Frontal cortex (tissue), 4 donors: ENCODE measurements around the gene ZNF235. TPM values are rescaled to one million over a fixed set of nuclear protein-coding genes. Genes with fewer than 3 reads are reported as not detected.
"Not testable (repeated sequence)": the region's sequence is repeated elsewhere in the genome, so short reads cannot be mapped to it uniquely, and the experiment has no call there.

Experiments
- DNase-seq, 2 donors: peaks; one replicate each; pipeline ENCODE4 v3.0.0; 2012; ENCODE audit warnings: low spot score in 2 of 2
- FAIRE-seq: peaks from 2 replicates; lab custom pipeline; 2012; peaks lifted over from hg19 to GRCh38; lab: Jason Lieb, UNC
- total RNA-seq: library from RNA; depleted of rRNA; stranded (reverse); fragments of >200 nt; gene quantifications from one replicate; pipeline ENCODE4 v1.2.3, GENCODE V29; 2014
- donor health status: control.
- donor health status: control.
- donor health status: control.

ZNF235 gene
- total RNA-seq: 16.3 TPM

- FAIRE-seq (peak; percentile 72), DNase-seq (peak; percentile 81 to 91)
Observed at GRCh38 chr19:44304659-44305193, at the start of gene ZNF235. TSS of gene ZNF235 (minus strand) at chr19:44305025. CDS start at chr19:44303404, 1,621 bp downstream.

DNA sequence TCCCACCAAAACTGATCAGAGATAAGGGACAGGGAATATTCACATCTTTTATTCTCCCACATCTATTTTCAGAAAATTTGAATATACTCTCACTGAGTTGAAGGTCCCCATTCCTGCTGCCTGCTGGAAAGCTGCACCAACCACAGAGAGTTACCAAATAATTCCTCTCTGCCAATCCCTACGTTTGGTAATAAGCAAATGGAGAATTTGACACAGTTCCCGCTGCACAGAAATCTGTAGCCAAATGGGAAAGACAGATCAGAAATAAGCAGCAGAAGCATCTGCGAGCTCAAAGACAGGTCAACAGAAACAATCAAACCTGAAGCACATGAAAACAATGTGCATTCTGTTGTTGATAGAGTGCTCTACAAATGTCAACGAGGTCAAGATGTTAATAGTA, 41.7 kb upstream of the ZNF235 start:
- DNase-seq: no peak

DNA sequence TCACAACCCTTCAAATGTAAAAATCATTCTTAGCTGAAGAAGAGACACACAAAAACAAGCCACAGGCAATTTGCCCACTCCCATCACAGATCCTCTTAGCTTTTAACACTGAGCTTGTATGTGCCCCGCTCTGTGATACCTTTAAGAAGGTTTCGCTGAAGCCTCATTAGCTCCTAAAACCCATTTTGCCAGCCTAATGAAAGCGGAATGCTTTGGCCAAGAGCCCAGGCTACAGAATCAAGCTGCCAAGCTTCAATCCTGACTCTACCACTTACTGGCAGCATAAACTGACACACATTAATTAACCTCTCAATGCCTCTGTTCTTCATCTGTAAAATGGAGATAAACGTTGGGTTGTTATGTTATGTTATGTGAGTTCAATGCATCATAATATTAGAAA, 41.1 kb upstream of the ZNF235 start:
- FAIRE-seq: no peak
- DNase-seq: peak in 1 of 2 donors; percentile 3

More for the DNA sequence above, 41.7 kb upstream of the ZNF235 start:
- FAIRE-seq: no peak

DNA sequence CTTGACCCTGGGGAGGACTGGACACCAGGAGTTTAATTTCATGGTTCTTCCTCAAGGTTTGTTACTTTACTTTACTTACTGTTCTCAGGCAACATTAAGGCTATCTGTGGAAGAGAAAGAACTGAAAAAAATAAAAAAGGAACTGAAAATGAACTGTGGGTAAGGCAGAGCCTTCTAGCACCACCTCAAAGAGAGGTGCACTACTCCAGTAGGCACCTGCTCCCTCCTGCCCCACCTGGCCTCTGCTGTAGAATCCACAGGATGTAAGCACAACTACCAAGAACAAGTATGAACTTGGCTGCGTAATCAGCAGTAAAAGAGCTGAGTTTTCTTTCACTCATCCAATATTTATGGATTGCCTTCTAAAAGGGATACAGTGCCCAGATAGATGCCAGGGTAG, 39.4 kb upstream of the ZNF235 start:
- no peak for FAIRE-seq
- no peak for DNase-seq

GRCh38 chr19:44341794-44342193, 37.0 kb upstream of the ZNF235 start:
- FAIRE-seq (no peak), DNase-seq (no peak)

DNA sequence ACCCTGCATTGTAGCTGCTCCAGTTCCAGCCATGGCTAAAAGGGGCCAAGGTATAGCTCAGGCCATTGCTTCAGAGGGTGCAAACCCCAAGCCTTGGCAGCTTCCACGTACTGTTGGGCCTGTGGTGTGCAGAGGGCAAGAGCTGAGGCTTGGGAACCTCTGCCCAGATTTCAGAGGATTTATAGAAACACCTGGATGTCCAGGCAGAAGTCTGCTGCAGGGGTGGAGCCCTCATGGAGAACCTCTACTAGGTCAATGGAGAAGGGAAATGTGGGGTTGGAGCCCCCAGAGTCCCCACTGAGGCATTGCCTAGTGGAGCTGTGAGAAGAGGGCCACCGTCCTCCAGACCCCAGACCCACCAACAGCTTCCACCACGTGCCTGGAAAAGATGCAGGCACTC, 29.8 kb upstream of the ZNF235 start:
- DNase-seq, FAIRE-seq: not testable (repeated sequence)

- no peak for DNase-seq
- FAIRE-seq: no peak
Observed at GRCh38 chr19:44332145-44332544, 27.3 kb upstream of the ZNF235 start.

GRCh38 chr19:44315883-44316282, 11.1 kb upstream of the ZNF235 start:
- DNase-seq (no peak), FAIRE-seq (no peak)

DNA sequence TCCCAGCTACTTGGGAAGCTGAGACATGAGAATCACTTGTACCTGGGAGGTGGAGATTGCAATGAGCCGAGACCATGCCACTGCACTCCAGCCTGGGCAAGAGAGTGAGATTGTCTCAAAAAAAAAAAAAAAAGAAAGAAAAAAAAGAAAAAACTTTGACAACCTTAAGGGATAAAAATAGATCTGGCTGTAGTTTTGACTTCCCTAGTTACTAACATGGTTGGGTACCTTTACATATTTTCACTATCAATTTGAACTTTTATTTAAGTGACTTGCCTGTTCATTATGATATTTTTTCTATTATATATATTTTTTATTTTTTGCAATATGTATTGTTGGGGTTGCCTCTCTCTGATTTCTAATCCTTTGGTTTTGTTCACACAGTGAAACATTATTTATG, 8.4 kb upstream of the ZNF235 start:
- FAIRE-seq: no peak
- no peak for DNase-seq

DNA sequence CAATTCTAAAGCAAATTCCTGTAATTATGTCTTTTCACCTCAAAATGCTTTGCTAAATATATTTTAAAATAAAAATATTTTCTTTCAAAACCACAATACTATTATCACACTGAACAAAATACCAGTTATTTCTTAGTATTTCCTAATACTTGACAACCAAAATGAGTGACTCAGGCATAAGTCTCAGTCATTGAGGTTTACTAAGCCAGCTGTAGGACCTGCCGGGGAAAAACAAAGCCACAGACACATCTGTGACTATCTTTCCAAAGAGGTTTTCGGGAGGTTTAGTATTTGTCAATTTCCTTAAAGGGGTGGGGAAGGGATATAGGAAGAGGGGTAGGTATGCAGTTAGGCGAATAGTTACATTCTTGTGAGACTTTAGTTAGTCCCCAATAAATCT, 3.2 kb upstream of the ZNF235 start:
- no peak for FAIRE-seq

DNA sequence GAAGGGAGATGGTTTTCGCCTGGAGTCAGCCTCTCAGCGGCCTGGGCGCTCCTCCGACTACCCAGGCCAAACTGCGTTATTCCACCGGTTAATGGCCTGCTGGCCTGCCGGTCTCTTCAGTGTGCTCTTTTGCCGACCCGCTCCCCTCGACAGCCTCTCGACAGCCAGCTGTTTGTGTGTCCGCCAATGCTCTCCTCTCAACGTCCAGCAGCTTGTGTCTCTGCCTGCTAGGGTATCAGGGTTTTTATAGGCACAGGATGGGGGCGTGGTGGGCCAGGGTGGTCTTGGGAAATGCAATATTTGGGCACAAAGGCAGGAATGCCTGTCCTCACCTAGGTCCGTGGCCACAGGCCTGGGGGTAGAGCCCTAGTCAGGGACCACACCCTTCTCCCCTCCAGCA, 1.5 kb upstream of the ZNF235 start:
- FAIRE-seq: no peak
- no peak for DNase-seq

More for the DNA sequence above, 3.2 kb upstream of the ZNF235 start:
- DNase-seq: no peak

- no peak for FAIRE-seq
- no peak for DNase-seq
Observed at GRCh38 chr19:44305457-44305856, 632 bp upstream of the ZNF235 start.

DNA sequence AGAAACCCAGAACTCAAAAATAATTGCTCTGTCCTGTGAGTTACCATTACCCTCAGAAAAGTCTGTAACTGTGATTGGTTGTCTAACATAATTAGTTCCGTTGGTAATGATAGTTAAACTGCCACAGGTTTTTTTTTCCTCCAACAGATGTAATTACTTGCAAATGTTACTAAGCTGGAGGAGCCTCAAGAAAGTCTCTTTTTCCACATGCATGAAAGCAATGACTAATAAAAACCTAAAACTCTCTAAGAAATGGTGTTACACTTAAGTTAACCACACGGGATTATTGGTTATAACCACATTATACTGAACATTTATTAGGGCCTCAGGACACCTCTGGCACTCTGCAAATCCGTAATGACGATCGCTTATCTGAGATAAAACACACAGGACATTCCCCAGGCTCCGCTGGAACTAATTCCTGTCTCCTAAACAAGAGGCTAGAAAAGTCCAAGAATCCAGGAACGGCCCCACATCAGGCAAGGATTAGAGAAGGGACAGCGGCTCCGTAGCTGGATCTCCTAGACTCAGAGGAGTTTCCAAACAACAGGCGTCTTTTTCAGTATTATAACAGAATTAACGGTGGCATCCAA, 753 bp downstream of the ZNF235 start:
- DNase-seq (no peak), FAIRE-seq (no peak)

DNA sequence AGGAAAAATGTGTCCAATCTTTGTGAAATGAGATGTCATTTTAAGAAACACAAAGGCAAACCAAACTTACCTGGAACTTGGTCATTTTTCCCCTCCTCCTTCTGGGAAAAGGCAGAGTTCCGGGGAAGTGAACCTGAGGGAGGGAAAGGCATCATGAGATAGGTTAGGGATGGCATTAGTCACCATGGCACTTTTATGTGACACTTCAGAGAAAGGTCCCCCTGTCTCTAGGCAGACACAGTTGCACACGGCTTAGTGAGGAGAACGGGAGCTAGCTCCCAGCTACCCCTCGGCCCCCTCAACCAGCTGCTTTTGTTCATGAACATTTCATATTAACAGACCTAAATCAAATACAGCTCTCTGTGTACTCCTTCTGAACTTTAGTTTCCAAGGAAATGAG, 1.5 kb downstream of the ZNF235 start:
- FAIRE-seq (no peak), DNase-seq (no peak)

DNA sequence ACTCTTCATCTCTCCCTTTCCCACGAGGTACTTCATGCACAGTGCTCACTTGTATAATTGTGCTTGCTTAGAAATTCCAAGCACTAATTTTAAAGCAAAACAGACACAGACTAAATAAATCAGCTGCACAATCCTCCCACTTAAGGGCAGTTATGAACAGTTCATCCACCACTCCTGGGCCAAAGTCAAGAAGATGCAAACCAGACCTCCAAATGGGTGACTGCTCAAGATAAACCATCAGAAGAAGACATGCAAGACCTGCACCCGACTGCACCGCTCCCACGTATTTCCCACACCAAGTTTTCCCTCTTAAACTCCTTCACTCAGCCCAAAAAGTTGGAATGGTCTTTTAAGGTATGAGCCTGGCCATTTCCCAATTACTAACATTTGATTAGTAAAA, 19.9 kb downstream of the ZNF235 start:
- FAIRE-seq (no peak), DNase-seq (no peak)

DNA sequence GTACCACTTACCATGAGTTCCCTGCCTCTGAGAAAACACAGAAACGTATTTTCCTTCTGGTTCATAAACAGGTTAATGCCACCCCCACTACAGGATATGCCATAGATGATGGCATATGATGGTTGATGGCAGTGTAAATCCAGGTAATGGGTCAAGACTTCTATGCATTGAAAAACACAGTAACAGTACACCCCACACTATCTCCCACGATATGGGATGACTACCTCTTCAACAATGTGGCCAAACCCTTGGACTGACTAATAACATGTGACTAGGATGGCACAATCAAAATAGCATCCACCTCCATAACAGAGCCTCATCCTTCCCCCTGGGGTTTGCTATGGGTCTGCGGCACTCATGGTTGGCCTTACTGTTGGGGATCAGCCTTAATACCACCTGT, 22.0 kb downstream of the ZNF235 start:
- DNase-seq (no peak), FAIRE-seq (no peak)

- FAIRE-seq (no peak), DNase-seq (no peak)
Observed at GRCh38 chr19:44280916-44281315, 23.9 kb downstream of the ZNF235 start.

- FAIRE-seq (no peak), DNase-seq (no peak)
Observed at GRCh38 chr19:44278181-44278690, 26.6 kb downstream of the ZNF235 start.

DNA sequence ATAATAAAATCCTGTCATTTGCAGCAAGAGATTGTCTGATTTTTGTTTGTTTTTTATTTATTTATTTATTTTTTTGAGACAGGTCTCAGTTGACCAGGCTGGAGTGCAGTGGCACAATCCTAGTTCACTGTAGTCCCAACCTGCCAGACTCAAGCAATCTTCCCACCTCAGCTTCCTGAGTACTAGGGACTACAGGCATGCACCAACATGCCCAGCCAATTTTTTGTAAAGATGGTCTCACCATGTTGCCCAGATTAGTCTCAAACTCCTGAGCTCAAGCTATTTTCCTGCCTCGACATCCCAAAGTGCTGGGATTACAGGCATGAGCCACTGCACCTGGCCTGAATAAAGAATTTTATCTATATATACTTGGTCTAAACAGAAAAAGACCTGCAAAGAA, 27.5 kb downstream of the ZNF235 start:
- DNase-seq (no peak), FAIRE-seq (no peak)

- DNase-seq (no peak), FAIRE-seq (no peak)
Observed at GRCh38 chr19:44260695-44261446, 44.0 kb downstream of the ZNF235 start.

DNA sequence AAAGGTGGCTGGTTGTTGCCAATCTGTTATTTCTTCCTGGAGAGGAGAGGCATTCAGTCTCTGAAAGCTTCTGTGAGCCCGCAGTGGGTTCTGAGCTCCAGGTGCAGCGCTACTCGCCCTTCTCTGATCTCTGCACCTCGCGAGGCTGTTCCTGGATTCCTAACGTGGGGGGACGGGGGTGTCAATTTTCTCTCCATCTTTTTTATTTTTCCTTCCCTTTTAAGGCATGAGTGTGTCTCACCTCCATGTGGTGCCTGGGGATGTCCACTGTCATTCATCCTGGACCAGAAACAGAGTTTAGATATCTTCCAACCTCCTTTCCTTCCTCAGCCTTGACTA, 44.5 kb downstream of the ZNF235 start:
- FAIRE-seq: no peak
- no peak for DNase-seq
